ENCODE results near the gene TTC13.
A peak's percentile ranks its signal among the peaks of the same experiment; 100 is the strongest.
"Not testable (repeated sequence)": the region's sequence is repeated elsewhere in the genome, so short reads cannot be mapped to it uniquely, and the experiment has no call there.

Gene TTC13

DNA sequence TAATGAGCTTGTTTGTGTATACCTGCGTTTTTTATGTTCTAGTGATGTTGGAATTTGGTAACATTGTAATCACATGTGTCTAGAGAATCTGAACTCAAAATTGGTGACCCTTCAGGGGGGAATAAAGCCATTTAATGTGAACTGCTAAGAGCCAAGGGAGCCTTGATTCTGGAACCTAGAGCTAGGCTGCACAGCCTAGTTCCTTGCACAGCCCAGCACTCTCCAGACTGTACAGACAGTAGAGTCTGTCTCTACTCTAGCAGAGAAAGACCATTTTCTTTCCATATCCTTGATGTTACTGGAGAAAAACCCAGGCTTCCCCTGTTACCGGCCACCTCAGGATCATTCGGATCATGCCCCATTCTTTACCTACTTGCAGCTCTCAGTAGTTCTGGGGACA, 8.8 kb upstream of the TTC13 start:
- no peak for DNase-seq (ENCODE audit: low read depth in 2 of 2)

DNA sequence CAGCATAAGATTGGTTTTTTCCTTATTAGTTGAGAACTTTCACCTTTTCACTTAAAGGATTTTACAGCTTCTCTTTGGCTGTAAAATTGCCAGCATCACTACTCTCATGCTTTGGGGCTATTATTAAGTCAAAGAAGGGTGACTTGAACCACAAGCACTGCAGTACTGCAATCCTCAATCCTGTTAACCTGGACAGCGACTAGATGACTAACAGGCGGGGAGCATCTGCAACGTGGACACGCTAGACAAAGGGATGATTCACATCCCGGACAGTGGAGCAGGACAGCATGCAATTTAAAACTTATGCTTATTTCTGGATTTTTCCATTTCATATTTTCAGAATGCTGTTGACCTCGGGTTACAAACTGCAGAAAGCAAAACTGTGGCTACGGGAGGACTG, 8.3 kb upstream of the TTC13 start:
- peak; percentile 6 to 18 for DNase-seq (ENCODE audit: low read depth in 2 of 2)

DNA sequence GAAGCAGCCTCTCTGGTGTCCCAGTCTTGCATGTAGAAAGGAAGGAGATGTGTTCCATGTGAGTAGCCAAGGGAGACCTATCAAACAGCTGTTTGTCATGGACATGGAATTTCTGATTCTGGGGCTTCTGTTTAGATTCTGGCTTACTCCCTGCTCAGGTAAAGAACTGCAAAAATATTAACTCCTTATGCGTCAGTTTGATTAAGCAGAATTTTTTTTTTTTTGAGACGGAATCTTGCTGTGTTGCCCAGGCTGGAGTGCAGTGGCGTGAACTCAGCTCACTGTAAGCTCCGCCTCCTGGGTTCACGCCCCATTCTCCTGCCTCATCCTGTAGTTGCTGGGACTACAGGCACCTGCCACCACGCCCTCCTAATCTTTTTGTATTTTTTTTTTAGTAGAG, 7.0 kb upstream of the TTC13 start:
- no peak for DNase-seq (ENCODE audit: low read depth in 2 of 2)

DNA sequence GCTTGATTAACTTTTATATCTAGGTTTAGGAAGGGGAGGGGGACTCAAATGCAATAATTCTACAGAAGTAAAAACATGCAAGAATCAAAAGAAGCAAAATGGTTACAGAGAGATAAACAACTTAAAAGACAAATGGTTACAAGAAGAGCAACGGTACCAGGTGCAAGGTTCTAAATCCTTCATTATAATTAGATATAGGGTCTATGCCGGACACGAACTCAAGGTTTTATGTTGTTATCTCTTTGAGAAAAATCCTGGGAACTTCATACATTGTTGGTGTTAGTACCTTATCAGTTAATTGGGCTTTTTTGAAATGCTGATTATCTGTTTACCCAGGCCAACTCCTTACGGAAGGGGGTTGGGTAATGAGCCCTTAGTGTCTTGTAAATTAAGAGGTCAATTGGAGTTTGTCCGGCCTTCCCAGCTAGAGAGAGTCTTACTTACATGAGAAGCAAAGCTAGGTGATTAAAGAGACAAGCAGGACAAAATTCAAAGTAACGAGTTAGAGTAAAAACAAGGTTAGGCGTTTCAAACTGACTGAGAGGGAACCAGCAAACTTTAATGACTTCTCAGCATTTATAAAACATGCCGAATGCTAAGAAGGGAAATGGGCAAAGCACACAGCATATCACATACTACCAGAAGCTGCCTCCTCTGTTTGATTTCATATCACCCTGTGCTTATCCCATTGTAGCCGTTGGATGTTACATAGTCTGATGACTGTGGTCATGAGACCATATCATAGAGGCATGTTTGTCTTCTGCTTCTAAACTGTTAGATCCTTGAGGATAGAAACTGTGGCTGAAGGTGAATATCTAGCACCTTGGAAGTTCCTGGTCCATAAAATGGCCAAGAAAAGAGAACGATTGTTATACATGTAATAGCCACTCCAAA, 6.2 kb upstream of the TTC13 start:
- DNase-seq (ENCODE audit: low read depth in 2 of 2) = not testable (repeated sequence)

DNA sequence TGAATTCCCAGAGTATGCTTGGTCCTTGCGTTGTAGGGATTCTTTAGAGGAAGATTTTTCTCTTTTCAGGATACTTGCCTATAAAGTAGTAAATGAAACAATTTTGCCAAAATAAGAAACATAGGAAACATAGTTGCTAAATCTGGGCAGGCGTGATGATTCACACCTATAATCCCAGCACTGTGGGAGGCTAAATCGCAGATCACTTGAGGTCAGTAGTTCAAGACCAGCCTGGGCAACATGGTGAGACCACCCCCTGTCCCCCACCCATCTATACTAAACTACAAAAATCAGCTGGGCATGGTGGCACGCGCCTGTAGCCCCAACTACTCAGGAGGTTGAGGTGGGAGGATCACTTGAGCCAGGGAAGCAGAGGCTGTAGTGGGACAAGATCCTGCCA, 5.2 kb upstream of the TTC13 start:
- DNase-seq (ENCODE audit: low read depth in 2 of 2) = no peak

DNA sequence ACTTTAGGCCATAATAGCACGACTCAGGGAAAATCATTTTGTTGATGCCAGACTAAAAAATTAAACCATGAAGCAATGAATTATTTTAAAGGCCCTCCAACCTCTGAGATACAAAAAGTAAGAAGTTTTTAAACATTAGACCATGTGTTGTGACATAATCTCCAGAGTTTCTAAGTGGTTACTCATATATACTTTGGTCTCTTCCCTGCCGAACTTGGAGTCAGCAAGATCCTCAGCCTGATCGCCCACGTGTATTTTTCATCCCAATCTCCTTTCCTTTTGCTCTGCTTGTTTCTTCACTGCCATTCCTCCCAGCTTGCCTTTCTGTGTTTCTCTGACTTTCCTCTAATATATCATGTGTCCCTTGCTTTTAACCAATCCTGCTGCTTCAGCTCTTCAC, 4.0 kb upstream of the TTC13 start:
- peak; percentile 20 to 21 for DNase-seq (ENCODE audit: low read depth in 2 of 2)

DNA sequence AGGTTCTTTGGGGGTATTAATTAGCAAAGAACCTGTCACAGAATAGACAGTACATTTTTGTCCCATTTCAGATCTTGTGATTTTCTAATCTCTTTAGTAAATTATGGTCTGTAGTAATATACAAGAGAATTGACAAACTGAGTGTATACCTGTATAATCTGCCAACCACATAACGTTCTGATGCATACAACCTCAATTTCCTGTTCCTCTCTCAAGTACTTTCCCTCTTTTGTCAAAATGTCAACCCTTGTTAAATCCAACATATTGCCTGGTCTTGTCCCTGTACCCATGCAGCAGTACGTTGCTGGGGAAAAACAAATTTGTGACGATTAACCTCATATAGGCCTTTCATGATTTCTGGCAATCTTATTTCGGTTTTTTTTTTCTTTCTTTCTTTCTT, 1.3 kb upstream of the TTC13 start:
- DNase-seq (ENCODE audit: low read depth in 2 of 2) = no peak

DNA sequence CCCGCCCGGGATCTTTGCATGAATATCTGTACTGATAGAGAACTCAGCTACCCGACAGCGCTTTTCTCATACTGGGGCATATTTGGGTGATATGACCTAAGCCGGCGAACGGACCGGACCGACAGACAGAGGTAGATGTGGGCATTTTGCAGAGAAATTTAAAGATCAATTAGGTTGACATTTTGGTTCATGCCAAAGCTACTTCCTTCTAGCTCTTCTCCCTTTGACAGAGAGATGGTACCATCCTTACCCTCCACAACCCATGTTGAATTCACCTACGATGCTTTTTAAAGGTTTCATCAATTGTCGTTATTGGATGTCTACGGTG, 692 bp upstream of the TTC13 start:
- no peak for DNase-seq (ENCODE audit: low read depth in 2 of 2)

DNA sequence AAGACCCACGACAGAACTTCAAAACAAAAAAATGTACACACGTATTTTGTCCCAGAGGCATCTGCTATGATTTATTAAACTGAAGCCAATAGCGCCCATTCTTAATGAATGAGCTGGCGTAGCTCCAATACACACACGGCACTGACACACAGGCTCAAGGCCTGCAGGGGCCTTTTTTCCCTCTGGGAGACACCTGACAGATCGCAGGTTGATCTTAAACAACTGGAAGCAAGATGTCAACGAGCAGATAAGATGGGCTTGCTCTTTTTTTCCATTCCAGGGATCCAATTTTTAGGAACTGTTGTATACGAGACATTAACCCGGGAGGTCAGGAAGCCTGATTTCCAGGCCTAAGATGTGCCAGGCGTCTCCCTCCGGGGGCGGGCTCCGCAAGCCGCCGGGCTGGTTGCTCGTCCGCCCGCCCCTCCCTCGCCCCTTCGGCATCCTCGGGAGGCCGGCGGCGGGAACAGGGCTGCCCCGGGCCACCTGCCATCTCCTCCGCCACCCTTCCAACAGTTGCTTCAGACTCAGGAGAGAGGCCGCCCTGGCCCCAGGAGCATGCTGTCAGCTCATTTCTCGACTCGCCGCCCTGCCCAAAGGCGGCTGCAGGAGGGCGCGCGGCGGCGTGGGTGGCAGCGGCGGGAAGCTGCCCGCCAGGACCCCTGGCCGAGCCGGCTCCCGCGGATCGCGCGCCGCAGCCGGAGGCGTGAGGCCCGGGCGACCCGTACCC, 735 bp downstream of the TTC13 start:
- DNase-seq (ENCODE audit: low read depth in 2 of 2) = no peak

DNA sequence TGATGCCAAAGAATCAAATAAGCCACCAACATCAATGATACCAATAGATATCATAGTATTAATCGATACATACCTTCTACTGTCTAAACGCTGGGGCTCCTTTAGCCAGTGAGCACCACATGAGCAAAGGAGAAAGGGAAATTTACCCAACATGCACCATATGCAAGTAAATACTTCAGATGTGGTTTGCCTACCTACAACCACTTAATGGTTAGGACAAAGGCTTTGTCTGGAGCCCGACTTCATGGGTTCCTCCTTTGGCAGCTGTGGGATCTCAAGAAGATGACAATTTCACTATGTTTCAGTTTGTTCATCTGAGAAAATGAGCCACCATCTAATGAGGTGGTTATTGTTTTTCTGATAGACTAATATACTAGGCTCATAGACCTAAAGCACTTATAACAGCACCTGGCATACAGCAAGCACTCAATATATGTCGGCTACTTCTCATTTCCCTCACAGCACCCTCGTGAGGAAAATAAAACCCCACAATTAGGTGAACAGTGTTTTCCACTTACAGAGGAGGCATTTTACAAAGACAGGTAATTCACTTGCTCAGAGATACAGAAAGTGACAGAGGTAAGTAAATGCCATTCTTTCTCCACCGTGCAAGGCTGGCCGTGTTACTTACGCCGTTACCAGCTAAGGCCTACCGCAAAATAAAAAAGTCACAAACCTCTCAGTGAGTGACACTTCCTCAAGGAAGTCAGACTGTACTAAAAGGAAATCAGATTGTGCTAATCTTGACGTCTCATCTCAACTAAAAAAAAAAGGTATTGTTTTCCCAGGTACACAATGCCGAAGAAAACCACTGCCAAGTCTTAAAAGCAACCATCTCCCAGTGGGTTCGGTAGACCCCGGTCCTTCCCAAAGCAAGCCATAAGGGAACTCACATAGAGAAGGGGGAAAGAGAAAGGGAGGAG, 1.6 kb downstream of the TTC13 start:
- no peak for DNase-seq (ENCODE audit: low read depth in 2 of 2)

DNA sequence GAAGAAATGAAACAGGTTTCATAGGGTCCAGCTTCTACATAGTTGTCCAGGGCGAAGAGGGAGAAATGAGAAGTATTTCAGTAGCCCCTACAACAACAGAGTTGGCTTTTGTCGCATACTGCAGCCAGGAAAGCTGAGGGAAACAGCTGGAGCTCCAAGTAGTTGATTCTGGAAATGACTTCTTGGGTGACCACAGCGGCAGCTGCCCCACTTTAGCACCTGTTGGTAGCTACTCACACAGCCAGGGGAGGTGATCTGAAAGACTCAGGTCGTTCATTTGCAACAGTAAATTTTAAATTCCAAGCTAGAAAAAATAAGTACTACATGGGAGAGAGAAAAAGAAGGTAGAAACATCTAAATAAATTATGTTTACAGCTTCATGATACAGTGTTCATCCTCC, 2.3 kb downstream of the TTC13 start:
- DNase-seq (ENCODE audit: low read depth in 2 of 2) = no peak

DNA sequence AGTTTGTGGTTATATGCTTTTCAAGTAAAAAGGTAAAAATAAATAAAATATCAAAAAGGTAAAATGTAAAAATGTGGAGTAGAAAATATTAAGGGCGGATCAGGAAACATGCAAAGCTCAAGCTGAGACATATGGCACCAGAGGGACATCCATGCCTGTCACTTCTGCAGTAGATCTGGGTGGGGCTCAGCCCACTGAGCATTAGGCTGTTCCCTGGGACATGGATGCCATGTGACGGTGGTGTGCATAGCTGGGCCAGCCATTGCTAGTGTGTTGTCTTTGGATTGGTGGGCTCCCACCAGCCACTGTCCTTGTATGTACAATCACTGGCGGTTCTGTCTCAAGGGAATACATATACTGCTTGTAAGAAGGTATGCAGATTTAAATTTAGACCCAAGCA, 3.0 kb downstream of the TTC13 start:
- DNase-seq (ENCODE audit: low read depth in 2 of 2) = no peak

DNA sequence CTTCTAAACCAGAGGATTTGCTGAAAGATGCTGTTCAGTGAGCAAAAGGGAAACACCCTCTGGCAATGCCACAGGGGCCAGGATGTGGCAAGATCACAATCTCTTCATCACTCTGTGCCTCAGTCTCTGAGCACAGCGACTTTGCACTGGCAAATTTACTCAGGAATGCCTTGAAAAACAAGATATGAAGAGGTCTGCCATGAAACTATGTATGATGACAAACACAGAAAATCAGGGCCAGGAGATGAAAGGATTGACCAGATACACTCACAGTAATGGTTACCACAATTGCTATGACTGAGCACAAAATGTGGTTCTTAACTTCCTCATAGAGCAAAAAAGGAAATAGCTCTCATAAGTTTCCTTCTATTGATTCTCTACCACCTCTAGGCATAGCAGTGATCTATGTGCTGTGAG, 5.8 kb downstream of the TTC13 start:
- no peak for DNase-seq (ENCODE audit: low read depth in 2 of 2)

DNA sequence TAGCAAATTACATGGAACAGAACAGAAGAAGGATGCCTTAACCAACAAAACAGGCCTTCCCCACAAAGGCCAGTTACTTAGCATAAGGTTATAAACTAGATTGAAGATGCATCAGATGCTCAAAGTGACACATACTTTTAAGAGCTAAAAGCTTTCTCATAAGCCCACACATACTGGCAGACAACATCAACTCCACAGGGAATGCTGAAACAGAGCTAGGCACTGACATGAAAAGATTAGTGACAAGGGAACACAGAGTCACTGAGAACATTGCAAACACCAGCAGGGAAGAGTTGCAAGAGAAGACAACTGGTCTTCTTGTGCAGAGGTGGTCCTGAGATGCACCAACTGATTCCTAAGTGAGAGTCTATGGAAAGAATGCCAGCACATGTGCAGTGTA, 6.9 kb downstream of the TTC13 start:
- no peak for DNase-seq (ENCODE audit: low read depth in 2 of 2)

DNA sequence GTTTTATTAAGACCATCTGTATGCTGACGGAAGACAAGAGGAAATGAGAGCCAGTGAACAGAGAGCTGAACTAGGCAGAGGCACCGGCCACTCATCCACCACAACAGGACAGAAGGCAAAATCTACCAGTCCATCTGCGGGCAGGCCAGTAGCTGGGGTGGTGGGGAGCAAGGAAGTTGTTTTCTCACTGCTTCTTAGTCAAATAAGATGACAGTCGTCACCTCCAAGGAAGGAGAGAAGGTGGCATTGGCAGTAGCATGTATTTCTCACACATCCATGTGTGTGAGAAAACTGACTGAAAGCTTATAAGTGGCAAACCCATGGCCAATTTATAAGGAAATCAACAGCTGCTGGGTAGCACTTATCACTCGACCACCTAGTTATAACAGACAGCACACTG, 8.2 kb downstream of the TTC13 start:
- DNase-seq (ENCODE audit: low read depth in 2 of 2) = no peak

DNA sequence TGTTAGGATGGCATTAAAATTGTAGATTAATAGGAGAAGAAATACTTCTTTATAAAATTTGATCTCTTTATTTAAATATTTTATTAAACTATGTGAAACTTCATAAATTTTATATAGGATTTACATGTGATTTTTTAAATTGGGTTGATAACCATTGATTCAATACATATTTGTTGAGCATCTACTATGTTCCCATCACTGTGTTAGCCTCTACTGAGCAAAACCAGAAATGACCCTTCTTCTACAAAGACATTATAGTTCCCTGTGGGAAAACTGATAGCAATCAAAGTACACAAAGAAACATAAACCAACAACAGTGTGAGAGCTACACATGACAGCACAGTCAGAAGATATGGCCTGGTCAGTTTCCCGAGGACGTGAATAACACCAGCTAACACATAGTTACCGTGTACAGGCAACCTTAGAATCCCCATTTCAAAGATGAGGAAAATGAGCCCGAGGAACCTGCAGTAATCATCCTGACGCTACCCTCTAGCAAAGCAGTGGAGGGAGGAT, 12.2 kb downstream of the TTC13 start:
- DNase-seq (ENCODE audit: low read depth in 2 of 2) = no peak

DNA sequence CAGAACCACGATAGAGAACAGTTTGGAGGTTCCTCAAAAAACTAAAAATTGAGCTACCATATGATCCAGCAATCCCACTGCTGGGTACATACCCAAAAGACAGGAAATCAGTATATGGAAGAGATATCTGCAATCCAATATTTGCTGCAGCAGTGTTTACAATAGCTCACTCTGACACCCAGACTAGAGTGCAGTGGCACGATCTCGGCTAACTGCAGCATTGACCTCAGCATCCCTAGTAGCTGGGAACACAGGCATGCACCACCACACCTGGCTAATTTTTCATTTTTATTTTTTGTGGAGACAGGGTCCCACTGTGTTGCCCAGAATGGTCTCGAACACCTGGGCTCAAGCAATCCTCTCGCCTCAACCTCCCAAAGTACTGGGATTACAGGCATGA, 13.1 kb downstream of the TTC13 start:
- DNase-seq (ENCODE audit: low read depth in 2 of 2) = no peak

DNA sequence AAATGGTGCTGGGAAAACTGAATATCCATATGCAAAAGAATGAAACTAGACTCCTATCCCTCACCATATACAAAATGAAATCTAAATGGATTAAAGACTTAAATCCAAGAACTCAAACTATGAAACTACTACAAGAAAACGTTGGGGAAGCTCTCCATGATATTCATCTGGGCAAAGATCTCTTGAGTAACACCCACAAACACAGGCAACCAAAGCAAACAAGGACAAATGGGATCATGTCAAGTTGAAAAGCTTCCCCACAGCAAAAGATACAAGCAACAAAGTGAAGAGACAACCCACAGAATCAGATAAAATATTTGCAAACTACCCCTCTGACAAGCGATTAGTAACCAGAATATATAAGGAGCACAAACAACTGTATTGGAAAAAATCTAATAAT, 13.8 kb downstream of the TTC13 start:
- no peak for DNase-seq (ENCODE audit: low read depth in 2 of 2)

DNA sequence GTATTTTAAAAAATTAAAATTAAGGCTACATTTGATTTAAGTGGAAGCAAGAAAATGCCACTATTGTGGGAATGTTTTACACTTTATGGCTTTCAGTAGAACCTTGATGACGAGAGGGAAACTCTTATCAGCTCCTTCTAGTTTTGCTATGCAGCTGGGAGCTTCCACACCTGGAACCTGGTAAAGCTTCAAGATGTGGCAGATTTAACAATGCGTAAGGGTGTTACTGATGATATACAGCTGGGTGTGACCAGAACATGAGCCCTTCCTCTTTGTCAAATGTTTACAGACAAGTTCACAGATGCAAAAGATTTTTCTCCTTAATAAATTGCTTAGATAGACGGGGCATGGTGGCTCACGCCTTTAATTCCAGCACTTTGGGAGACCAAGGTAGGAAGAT, 20.3 kb downstream of the TTC13 start:
- no peak for DNase-seq (ENCODE audit: low read depth in 2 of 2)

DNA sequence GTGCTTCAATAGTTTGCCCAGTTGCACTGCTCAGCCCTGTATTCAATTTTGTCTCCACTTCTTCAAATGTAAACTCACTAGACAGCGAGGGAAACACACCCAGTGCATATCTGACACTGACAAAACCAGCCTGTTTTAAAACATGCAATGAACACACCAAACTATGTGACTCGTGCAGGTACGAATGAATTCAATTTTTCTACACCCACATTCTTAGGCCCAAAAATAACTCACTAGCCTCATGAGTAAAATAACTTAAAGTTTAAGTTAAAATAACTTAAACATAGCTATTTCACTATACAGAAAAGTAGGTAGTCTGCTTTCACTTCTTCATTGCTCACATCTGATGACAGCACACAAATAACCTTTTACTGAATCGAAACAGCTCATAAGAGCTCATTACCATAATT, 21.1 kb downstream of the TTC13 start:
- DNase-seq (ENCODE audit: low read depth in 2 of 2) = no peak

DNA sequence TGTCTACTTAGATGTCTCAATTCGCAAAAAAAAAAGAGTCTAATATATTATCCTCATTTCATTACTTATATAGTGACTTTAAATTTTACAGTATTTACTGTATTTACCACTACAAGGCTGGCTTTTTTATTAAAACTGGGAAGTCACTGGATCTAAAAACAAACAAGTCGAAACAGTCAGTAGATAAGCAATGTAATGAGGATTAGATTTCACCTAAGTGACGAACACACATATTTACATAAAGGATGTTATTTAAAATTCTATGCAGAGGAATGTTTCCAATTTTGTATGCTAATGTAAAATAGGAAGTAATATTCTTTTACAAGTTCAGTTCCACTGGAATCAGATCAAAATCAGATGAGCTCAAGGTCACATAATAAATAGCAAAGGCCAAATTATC, 28.3 kb downstream of the TTC13 start:
- DNase-seq (ENCODE audit: low read depth in 2 of 2) = no peak

DNA sequence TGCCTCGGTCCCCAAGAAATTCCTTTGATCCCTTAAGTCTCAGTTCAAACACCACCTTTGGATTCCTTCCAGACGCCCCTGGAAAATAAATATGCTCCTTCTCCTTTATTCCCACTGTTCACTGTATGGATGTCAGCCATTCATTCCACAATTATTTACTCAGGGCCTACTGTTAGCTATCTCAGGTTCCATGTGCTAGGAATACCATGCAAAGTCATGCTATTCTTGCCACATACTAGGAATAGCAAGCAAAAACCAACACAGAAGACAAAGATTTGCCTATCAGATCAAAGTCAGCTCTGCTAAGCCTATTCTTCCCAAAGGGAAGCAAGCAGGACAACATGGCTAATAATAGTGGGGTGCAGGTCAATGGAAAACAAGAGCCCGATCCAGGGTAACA, 29.8 kb downstream of the TTC13 start:
- no peak for DNase-seq (ENCODE audit: low read depth in 2 of 2)
